GM19397 (cell line): ENCODE results near the gene LRRC27.

ENCODE experiments used
- ATAC-seq: cut with Tn5 transposase; IDR thresholded peaks from one replicate; pipeline ENCODE4 v1.9.1; 2021; ENCODE audit warnings: mild to moderate bottlenecking, moderate library complexity; ENCODE audit not compliant: unreplicated experiment

The LRRC27 gene

GRCh38 chr10:132354356-132355094 lies 22.5 kb downstream of the LRRC27 start:
- no peak for ATAC-seq

GRCh38 chr10:132355297-132355696 lies 23.3 kb downstream of the LRRC27 start:
- ATAC-seq, result no peak

- no peak for ATAC-seq
These were observed 23.8 kb downstream of the LRRC27 start for GRCh38 chr10:132355754-132356153.

GRCh38 chr10:132356621-132357195 lies 24.7 kb downstream of the LRRC27 start:
- ATAC-seq, result no peak

- ATAC-seq, result no peak
These were observed 25.5 kb downstream of the LRRC27 start for GRCh38 chr10:132357286-132358058.

GRCh38 chr10:132359305-132360040 lies 27.5 kb downstream of the LRRC27 start:
- ATAC-seq, result no peak

- no peak for ATAC-seq
These were observed 28.9 kb downstream of the LRRC27 start for GRCh38 chr10:132360766-132361447.

GRCh38 chr10:132361581-132362101 lies 29.6 kb downstream of the LRRC27 start:
- ATAC-seq, result no peak

- ATAC-seq, result no peak
These were observed 30.2 kb downstream of the LRRC27 start for GRCh38 chr10:132362151-132362611.

- ATAC-seq, result no peak
These were observed 31.4 kb downstream of the LRRC27 start for GRCh38 chr10:132363376-132363775.

GRCh38 chr10:132363921-132364593 lies 32.1 kb downstream of the LRRC27 start:
- ATAC-seq, result no peak

GRCh38 chr10:132364594-132364970 lies 32.6 kb downstream of the LRRC27 start:
- ATAC-seq, result no peak

GRCh38 chr10:132365102-132365501 lies 33.1 kb downstream of the LRRC27 start:
- ATAC-seq, result no peak

- no peak for ATAC-seq
These were observed 34.0 kb downstream of the LRRC27 start for GRCh38 chr10:132366006-132366405.

GRCh38 chr10:132366499-132366898 lies 34.5 kb downstream of the LRRC27 start:
- ATAC-seq, result no peak

GRCh38 chr10:132368391-132368790 lies 36.4 kb downstream of the LRRC27 start:
- no peak for ATAC-seq

- ATAC-seq, result no peak
These were observed 37.1 kb downstream of the LRRC27 start for GRCh38 chr10:132368881-132369635.

GRCh38 chr10:132369636-132370185 lies 37.7 kb downstream of the LRRC27 start:
- ATAC-seq, result no peak
